HG03025 (cell line): ENCODE data around the gene FBXO36.
A peak's percentile ranks its signal among the peaks of the same experiment; 100 is the strongest.
"Not testable (repeated sequence)": the region's sequence is repeated elsewhere in the genome, so short reads cannot be mapped to it uniquely, and the experiment has no call there.

ENCODE experiments used
- ATAC-seq: cut with Tn5 transposase; IDR thresholded peaks from one replicate; pipeline ENCODE4 v1.9.1; 2021; ENCODE audit warnings: mild to moderate bottlenecking, moderate library complexity; ENCODE audit not compliant: unreplicated experiment, low FRiP score

Gene FBXO36

GRCh38 chr2:229922449-229923386 is at the start of gene FBXO36:
Gene FBXO36, plus strand, starts transcription at chr2:229922503. Its CDS starts 11 bp downstream, at chr2:229922514.
- ATAC-seq = peak; percentile 58

GRCh38 chr2:229873123-229873581 is 49.2 kb upstream of the FBXO36 start:
- ATAC-seq = no peak

DNA sequence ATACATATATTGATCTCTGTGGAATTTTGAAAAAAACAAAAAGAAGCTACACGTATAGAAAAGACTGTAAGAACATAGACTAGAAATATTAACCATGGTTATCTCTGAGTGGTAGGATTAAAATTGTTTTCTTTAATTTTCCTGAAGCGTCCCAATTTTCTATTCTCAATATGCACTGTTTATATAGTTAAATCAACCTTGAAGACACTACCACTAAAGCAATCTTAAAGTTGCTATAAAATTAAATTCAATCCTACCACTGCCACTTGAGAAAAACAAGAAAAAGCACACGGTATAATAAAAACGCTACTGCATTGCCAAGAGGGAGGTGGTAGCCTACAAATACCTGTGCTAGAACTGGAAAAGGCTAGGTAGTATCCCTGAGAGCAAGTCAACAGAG is 47.7 kb upstream of the FBXO36 start:
- ATAC-seq = no peak

DNA sequence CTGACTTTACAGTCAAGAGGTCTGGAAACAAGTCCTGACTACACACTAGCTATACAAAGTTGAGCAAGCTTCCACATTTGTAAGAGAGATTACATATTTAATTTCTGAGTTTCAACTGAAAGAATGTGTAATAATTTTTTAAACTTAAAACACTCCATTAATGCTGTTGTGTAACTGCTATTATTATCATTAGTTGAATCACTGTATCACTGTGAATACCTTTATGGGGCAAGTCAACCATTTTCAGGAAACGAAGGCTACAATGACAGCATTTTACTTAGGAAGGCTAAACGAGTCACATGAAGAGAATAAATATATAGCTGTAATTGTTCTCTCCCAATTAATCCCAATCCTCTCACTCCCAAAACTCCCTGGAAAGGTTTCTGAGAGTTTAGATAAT is 46.8 kb upstream of the FBXO36 start:
- ATAC-seq = no peak

GRCh38 chr2:229879191-229879950 is 42.9 kb upstream of the FBXO36 start:
- no peak for ATAC-seq

DNA sequence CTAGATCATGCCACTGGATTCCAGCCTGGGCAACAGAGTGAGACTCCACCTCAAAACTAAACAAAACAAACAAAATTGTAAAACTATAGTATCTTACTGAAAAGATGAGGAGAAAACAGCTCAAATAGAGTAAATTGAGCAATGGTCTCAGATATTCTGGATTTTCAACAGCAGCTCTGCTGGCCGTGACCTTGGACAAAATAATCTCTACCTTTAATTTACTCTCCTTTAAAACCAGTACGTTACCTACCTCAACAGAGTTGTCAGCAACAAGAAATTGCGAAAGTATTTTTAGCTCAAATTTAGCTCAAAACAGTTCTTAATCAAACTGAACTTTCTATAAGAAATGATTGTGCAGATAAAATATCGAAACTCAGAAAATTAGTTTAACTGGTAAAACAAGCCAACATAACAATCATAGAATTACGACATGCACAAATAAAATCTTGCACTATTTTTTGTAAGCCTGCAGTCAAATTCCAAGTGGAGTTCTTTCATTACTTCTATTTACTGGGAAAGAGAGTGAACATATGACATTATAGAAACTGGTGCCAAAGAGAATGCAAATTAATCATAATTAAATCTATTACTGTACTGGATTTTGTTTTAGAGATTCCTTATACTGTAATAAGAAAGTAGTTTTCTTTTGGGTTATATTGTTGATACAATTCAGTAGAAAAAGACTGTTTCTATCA is 41.3 kb upstream of the FBXO36 start:
- ATAC-seq = no peak

- ATAC-seq = no peak
Observed at GRCh38 chr2:229882583-229882982, 39.7 kb upstream of the FBXO36 start.

DNA sequence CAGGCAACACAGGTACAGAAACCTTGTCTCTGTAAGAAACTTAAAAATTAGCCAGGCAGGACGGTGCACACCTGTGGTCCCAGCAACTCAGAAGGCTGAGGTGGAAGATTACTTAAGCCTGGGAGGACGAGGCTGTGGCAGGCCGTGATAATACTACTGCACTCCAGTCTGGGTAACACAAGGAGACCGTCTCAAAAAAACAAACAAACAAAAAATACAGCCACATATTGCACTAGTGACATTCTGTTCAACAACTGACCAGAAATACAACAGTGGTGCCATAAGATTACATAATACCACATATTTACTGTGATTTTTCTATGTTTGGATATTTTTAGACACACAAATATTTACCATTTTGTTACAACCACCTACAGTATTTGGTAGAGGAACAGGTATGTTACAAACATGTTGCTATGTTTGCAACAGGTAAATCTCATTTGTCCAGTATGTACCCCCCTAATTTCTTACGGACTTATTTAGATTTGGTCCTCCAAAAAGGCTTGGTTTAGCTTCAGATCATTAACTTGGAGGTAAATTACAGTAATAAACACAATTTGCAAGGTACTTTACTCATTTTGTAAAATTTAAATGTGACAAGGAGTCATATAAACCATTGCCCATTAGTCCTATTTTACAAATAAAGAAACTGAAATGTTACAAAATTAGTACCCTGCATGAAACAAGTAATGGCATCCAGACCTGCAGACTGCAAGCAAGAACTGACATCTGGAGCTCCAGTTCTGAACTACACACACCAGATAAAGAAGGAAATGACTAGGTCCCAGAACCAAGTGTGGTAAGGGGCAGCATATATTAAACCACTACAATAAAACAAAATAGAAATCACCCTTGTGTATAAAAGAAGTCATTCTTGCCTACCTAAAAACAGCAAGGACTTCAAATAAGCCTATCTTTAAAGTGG is 37.3 kb upstream of the FBXO36 start:
- ATAC-seq = peak; percentile 88

DNA sequence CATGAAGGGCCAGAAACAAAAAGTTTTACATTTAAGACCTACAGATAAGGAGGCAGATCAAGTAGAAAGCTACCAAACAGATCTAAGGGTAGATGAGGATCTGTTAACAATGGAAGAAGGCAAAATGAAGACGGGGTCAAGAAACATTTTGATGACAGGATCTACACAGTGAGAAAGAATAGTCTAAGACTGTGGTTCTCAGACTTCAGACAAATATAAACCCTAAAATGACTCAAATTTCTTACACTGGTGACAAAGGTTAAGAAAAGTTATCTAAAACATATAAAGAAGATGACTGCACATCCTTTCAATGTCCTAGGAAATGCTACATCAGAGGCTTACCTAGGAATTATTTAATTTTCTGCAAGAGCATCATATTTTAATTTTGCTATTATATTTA is 34.9 kb upstream of the FBXO36 start:
- ATAC-seq = no peak

GRCh38 chr2:229888031-229888430 is 34.3 kb upstream of the FBXO36 start:
- ATAC-seq = no peak

- ATAC-seq = no peak
Observed at GRCh38 chr2:229889023-229889422, 33.3 kb upstream of the FBXO36 start.

- ATAC-seq = no peak
Observed at GRCh38 chr2:229896857-229897256, 25.4 kb upstream of the FBXO36 start.

DNA sequence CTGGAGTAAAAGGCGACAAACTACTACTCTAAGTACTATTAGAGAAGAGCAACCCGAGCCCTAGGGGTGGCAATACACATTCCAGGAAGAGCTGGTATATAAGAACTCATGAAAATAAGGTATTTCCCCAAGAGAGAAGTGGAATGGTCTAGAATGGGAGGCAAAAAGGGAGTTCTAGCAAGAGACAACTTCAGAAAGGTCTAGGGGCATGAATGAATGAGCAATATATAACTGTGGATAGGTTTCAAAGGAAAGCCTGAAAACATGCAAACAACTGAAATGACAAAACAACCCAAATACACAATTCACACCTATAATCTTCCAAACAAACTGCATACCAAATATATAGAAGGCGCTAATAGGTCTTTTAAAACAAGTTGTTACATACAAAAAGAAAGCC is 22.7 kb upstream of the FBXO36 start:
- no peak for ATAC-seq

DNA sequence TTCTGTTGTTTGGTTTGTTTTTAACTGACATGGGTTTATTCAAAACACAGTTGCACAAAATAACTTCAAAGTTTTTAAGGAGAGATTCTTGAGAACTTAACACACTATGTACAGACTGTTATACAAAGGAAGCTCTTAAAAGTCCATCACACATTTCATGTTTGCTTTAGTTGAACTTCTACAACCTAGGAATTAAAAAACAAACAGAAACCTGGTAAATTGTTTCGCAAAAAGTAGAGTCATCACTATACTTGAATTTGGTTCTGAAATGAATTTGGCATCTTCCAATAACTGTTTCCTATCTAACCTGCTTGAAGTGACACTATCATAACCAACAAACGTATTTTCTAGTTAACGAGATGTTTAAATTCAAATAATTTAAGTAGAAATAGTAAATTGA is 22.3 kb upstream of the FBXO36 start:
- no peak for ATAC-seq

GRCh38 chr2:229900514-229900913 is 21.8 kb upstream of the FBXO36 start:
- not testable (repeated sequence) for ATAC-seq

DNA sequence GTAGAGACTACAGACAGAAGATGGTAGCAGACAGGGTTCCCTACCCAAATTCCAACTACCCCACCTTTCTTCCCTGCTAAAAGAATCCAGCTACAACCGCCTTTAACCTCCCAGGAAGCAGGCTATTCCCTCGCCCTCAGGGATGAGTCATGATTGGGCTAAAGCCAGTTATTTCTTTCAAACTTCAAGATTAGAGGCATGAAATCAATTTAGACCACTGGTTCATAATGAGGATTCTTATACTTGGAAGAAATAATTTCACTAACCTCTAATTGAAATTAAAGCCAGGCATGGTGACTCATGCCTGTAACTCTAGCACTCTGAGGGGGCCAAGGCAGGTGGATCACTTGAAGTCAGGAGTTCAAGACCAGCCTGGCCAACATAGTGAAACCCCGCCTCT is 20.5 kb upstream of the FBXO36 start:
- ATAC-seq = no peak

DNA sequence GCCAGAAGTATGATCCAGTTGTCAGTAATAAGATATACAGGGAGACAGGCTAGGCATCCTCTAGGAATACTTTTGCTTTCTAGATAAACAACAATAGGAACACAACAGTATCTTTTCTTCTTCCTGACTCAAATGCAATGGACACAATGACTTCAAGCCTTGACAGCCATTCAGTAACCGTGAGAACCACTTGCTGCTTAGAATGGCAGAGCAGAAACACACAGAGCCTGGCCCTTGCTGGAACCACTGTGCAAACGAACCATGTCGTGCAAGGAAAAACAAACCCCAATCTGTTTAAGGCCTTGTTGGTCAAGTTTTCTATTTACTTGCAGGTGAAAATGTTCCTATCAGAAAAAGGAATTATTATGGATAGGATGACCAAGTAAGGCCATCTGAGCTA is 19.3 kb upstream of the FBXO36 start:
- ATAC-seq = no peak

DNA sequence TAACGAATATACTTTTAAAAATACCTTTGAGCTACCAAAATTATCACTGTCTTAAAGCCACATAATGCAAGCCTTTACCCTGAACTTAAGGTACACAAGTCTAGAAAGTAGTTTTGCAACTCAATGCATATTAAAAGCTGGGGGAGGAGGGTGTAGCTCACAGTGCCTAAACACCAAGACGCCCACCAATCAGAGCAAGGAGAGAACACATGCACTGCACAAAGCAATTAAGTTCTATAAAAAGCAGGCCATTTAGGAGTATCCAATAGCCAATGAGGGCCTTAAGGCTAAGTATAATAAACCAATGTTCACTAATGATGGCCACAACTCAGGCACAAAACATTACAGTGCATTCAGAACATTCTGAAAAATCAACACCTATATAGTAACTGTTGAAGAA is 16.7 kb upstream of the FBXO36 start:
- ATAC-seq = no peak

DNA sequence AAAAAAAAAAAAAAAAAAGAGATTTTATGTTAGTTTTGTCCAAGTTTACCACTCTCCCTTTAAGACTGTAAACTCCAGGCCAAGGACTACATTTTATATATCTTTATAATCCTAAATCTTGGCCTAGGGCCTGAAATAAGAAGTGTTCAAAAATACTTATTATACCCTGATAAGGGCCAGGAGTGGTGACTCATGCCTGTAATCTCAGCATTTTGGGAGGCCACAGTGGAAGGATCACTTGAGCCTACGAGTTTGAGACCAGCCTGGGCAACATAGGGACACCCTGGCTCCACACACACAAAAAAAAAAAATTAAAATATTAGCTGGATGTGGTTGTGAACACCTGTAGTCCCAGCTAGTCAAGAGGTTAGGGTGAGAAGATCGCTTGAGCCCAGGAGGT is 13.2 kb upstream of the FBXO36 start:
- no peak for ATAC-seq
